ENCODE measurements around the gene VSIG10L2. TPM values are rescaled to one million over a fixed set of nuclear protein-coding genes. Genes with fewer than 3 reads are reported as not detected.

The VSIG10L2 gene
- total RNA-seq, 1 experiment from 2014 or later, result not detected

GRCh38 chr11:125950696-125951651 is 5.1 kb downstream of the VSIG10L2 start:
- ChIA-PET RAD21 (ENCODE audit: low non-redundant PET in 1 of 2, low total read pairs in 2 of 2, uncharacterized antibody in 2 of 2, unreplicated experiment in 2 of 2) (no interaction called here), POLR2A (no interaction called here), CTCF (no interaction called here)
- Histone ChIP-seq H3K4me3 (replicated peaks in 1 of 2; ENCODE audit: low read depth in 1 of 2, low read length in 2 of 2) (no peak overlapping the region), H3K9me2 (ENCODE audit: insufficient read depth) (no peaks in the 10 kb centered on the region), H3K9ac (ENCODE audit: low read length) (no peak overlapping the region), H3K79me2 (ENCODE audit: insufficient read depth, low read length) (no peaks in the 10 kb centered on the region), H3K9me3 (ENCODE audit: control insufficient read depth in 1 of 2, insufficient read depth in 1 of 2, low read depth in 1 of 2, low read length in 2 of 2) (no peaks in the 10 kb centered on the region), H3K27me3 (ENCODE audit: insufficient read depth, low read length) (no peaks in the 10 kb centered on the region), H2AFZ (ENCODE audit: low read depth, low read length, poor library complexity, severe bottlenecking) (no peak overlapping the region), H3K36me3 (ENCODE audit: control insufficient read depth in 1 of 2, insufficient read depth in 2 of 2, low read length in 2 of 2) (no peaks in the 10 kb centered on the region), H4K20me1 (ENCODE audit: insufficient read depth) (no peaks in the 10 kb centered on the region), H3K4me1 (ENCODE audit: control insufficient read depth in 1 of 2, insufficient read depth in 2 of 2, low read length in 2 of 2) (peaks cover 1 to 3% of the 10 kb centered on the region in 2 experiments; a peak in 2 of 4 replicates), H3K27ac (ENCODE audit: low read depth, low read length) (no peak overlapping the region), H3K4me2 (ENCODE audit: low read length) (no peak overlapping the region)
- TF ChIP-seq REST (IDR thresholded peaks at IDR 0.05; ENCODE audit: low read depth) (no peak), EZH2phosphoT487 (IDR thresholded peaks at IDR 0.05; ENCODE audit: borderline replicate concordance) (no peak), ELF1 (IDR thresholded peaks at IDR 0.05; ENCODE audit: borderline replicate concordance, low read depth) (no peak), EZH2 (IDR thresholded peaks at IDR 0.05) (no peak)
- DNase-seq (ENCODE audit: low read depth, low spot score) (no peak), ATAC-seq (no peak)
- intact Hi-C loops (cut with micrococcal nuclease), result no loop called here
- no TSS peak for BruUV-seq (replicated peaks)
